ENCODE results near the gene DSG4. TPM values are rescaled to one million over a fixed set of nuclear protein-coding genes. Genes with fewer than 3 reads are reported as not detected.

The DSG4 gene
- total RNA-seq, 2 donors from 2014 or later, result not detected

- Histone ChIP-seq H3K27me3 (no peaks in the 10 kb centered on the region), H3K4me1 (no peaks in the 10 kb centered on the region), H3K36me3 (no peaks in the 10 kb centered on the region), H3K27ac (no peak overlapping the region), H3K9me3 (no peaks in the 10 kb centered on the region), H3K4me3 (no peak overlapping the region)
- no peak for TF ChIP-seq CTCF (IDR thresholded peaks at IDR 0.05)
- no peak for DNase-seq (ENCODE audit: low spot score)
These were observed 32.7 kb downstream of the DSG4 start for GRCh38 chr18:31409276-31409675.

- H3K27me3 ChIP-seq, result no peaks in the 10 kb centered on the region
- DNase-seq (ENCODE audit: low spot score), result no peak
- H3K36me3 ChIP-seq, result no peaks in the 10 kb centered on the region
- H3K4me3 ChIP-seq, result no peak overlapping the region
- H3K27ac ChIP-seq, result no peak overlapping the region
- no peaks in the 10 kb centered on the region for H3K4me1 ChIP-seq
- no peaks in the 10 kb centered on the region for H3K9me3 ChIP-seq
- no peak for TF ChIP-seq CTCF (IDR thresholded peaks at IDR 0.05)
These were observed 34.3 kb downstream of the DSG4 start for GRCh38 chr18:31410716-31411483.

GRCh38 chr18:31413137-31413536 lies 36.6 kb downstream of the DSG4 start:
- no peak for TF ChIP-seq CTCF (IDR thresholded peaks at IDR 0.05)
- H3K9me3 ChIP-seq, result peaks cover 0 to 3% of the 10 kb centered on the region in 2 donors
- no peak for DNase-seq (ENCODE audit: low spot score)
- no peaks in the 10 kb centered on the region for H3K4me1 ChIP-seq
- H3K27ac ChIP-seq, result no peak overlapping the region
- no peak overlapping the region for H3K4me3 ChIP-seq
- no peaks in the 10 kb centered on the region for H3K27me3 ChIP-seq
- no peaks in the 10 kb centered on the region for H3K36me3 ChIP-seq

GRCh38 chr18:31417850-31418249 lies 41.3 kb downstream of the DSG4 start:
- DNase-seq (ENCODE audit: low spot score), result no peak
- Histone ChIP-seq H3K4me1 (no peaks in the 10 kb centered on the region), H3K4me3 (no peak overlapping the region), H3K27me3 (no peaks in the 10 kb centered on the region), H3K9me3 (peaks cover 0 to 3% of the 10 kb centered on the region in 2 donors), H3K36me3 (no peaks in the 10 kb centered on the region), H3K27ac (no peak overlapping the region)
- TF ChIP-seq CTCF (IDR thresholded peaks at IDR 0.05), result no peak

GRCh38 chr18:31419457-31419932 lies 42.9 kb downstream of the DSG4 start:
- no peak overlapping the region for H3K4me3 ChIP-seq
- no peak for TF ChIP-seq CTCF (IDR thresholded peaks at IDR 0.05)

More at GRCh38 chr18:31419457-31419932, 42.9 kb downstream of the DSG4 start:
- Histone ChIP-seq H3K27me3 (no peaks in the 10 kb centered on the region), H3K4me1 (no peaks in the 10 kb centered on the region), H3K27ac (no peak overlapping the region), H3K9me3 (peaks cover 0 to 3% of the 10 kb centered on the region in 2 donors), H3K36me3 (no peaks in the 10 kb centered on the region)
- DNase-seq (ENCODE audit: low spot score), result no peak
